GM19328 (cell line): Measurements from ENCODE around the gene ZBTB8B.
"Not testable (repeated sequence)": the region's sequence is repeated elsewhere in the genome, so short reads cannot be mapped to it uniquely, and the experiment has no call there.

Experiments
- ATAC-seq: cut with Tn5 transposase; IDR thresholded peaks from one replicate; pipeline ENCODE4 v1.9.1; 2021; ENCODE audit warnings: mild to moderate bottlenecking, moderate library complexity; ENCODE audit not compliant: unreplicated experiment

ZBTB8B gene

GRCh38 chr1:32468791-32469190, 3.9 kb downstream of the ZBTB8B start:
- no peak for ATAC-seq

GRCh38 chr1:32470431-32470830, 5.6 kb downstream of the ZBTB8B start:
- ATAC-seq = no peak

- no peak for ATAC-seq
These were observed 6.3 kb downstream of the ZBTB8B start for GRCh38 chr1:32470991-32471694.

- ATAC-seq = no peak
These were observed 7.0 kb downstream of the ZBTB8B start for GRCh38 chr1:32471695-32472362.

- not testable (repeated sequence) for ATAC-seq
These were observed 8.1 kb downstream of the ZBTB8B start for GRCh38 chr1:32472966-32473365.

- ATAC-seq = no peak
These were observed 10.1 kb downstream of the ZBTB8B start for GRCh38 chr1:32474954-32475353.

GRCh38 chr1:32480003-32480402, 15.1 kb downstream of the ZBTB8B start:
- no peak for ATAC-seq

- ATAC-seq = no peak
These were observed 15.9 kb downstream of the ZBTB8B start for GRCh38 chr1:32480761-32481160.

- not testable (repeated sequence) for ATAC-seq
These were observed 16.9 kb downstream of the ZBTB8B start for GRCh38 chr1:32481788-32482187.

GRCh38 chr1:32485554-32486255, 20.8 kb downstream of the ZBTB8B start:
- ATAC-seq = no peak

- no peak for ATAC-seq
These were observed 21.7 kb downstream of the ZBTB8B start for GRCh38 chr1:32486463-32487113.

GRCh38 chr1:32487182-32487581, 22.3 kb downstream of the ZBTB8B start:
- ATAC-seq = no peak

GRCh38 chr1:32489774-32490454, 25.0 kb downstream of the ZBTB8B start:
- ATAC-seq = no peak

GRCh38 chr1:32491386-32491785, 26.5 kb downstream of the ZBTB8B start:
- ATAC-seq = no peak

- no peak for ATAC-seq
These were observed 29.3 kb downstream of the ZBTB8B start for GRCh38 chr1:32494196-32494595.

- ATAC-seq = no peak
These were observed 30.0 kb downstream of the ZBTB8B start for GRCh38 chr1:32494711-32495337.

- no peak for ATAC-seq
These were observed 31.3 kb downstream of the ZBTB8B start for GRCh38 chr1:32496127-32496526.

- ATAC-seq = no peak
These were observed 33.9 kb downstream of the ZBTB8B start for GRCh38 chr1:32498751-32499150.

GRCh38 chr1:32500387-32501209, 35.7 kb downstream of the ZBTB8B start:
- ATAC-seq = no peak

GRCh38 chr1:32501865-32502264, 37.0 kb downstream of the ZBTB8B start:
- ATAC-seq = no peak
